Neural cell (in vitro differentiated cells): ENCODE data around the gene RPL10A. TPM values are rescaled to one million over a fixed set of nuclear protein-coding genes. Genes with fewer than 3 reads are reported as not detected.

Experiments used
- polyA plus RNA-seq: library from polyadenylated mRNA; depleted of rRNA; stranded (reverse); fragments of >200 nt; gene quantifications from 2 replicates; pipeline ENCODE4 v1.2.3, GENCODE V29; 2014
- small RNA-seq, 3 experiments: library from RNA; depleted of rRNA; stranded (forward); fragments of <200 nt; gene quantifications; one replicate each; pipeline ENCODE3, GENCODE V24; 2012

RPL10A gene
- polyA plus RNA-seq, 1 donor from 2014 or later, result 1,049 TPM

Small RNA genes within 50 kb of the gene (small RNA-seq; reads per million reads assigned to genes)
- gene MIR7111, result 0 to 1.4 (median 0) reads per million in 3 experiments

Other genes with a start within 250 kb of the RPL10A start
- gene ZNF76, start 208.7 kb upstream of the RPL10A start, polyA plus RNA-seq, result 26.3 and 38.6 TPM in 2 replicates
- gene DEF6, start 170.6 kb upstream of the RPL10A start, polyA plus RNA-seq, result 0.48 and 1.3 TPM in 2 replicates
- 1.3 and 1.7 TPM in 2 replicates for gene PPARD, start 125.8 kb upstream of the RPL10A start, polyA plus RNA-seq
- gene FANCE, start 16.1 kb upstream of the RPL10A start, polyA plus RNA-seq, result 7.1 and 10.2 TPM in 2 replicates
- 0.10 and 0.42 TPM in 2 replicates for gene TEAD3, start 28.7 kb downstream of the RPL10A start, polyA plus RNA-seq
- gene TULP1, start 44.5 kb downstream of the RPL10A start, polyA plus RNA-seq, result 0.14 TPM in 1 of 2 replicates, not detected in the other
- gene FKBP5, start 220.5 kb downstream of the RPL10A start, polyA plus RNA-seq, result 0.84 and 1.2 TPM in 2 replicates